PC-3 (cell line): Measurements from ENCODE around the gene SPRED2. TPM values are rescaled to one million over a fixed set of nuclear protein-coding genes. Genes with fewer than 3 reads are reported as not detected.
A peak's percentile ranks its signal among the peaks of the same experiment; 100 is the strongest.

Source experiments
- ATAC-seq: fragments of 200-7000 bp; cut with Tn5 transposase; 2 replicates; pipeline ENCODE4 v1.9.1; 2020; ENCODE audit warnings: mild to moderate bottlenecking, moderate library complexity
- BruUV-seq: library from RNA; stranded (reverse); fragments of 400-500 nt; replicated peaks from 2 replicates; lab custom pipeline; 2021; lab: Mats Ljungman, UMichigan
- CTCF ChIA-PET: fragments of 300-600 bp; sonication (Branson Sonifier 250); formaldehyde crosslinking; loops from one replicate; lab custom pipeline; 2022; ENCODE audit warnings: antibody characterized with exemption; lab: Charles Lee
- POLR2A ChIA-PET: fragments of 300-600 bp; sonication (Branson Sonifier 250); formaldehyde crosslinking; loops from one replicate; lab custom pipeline; 2022; ENCODE audit warnings: antibody characterized with exemption; ENCODE audit not compliant: unreplicated experiment; lab: Charles Lee
- DNase-seq: peaks from one replicate; pipeline ENCODE4 v3.0.0-alpha.2; 2015
- H2AFZ ChIP-seq: fragments of 300-600 bp; sonication (generic); 2 replicates; pipeline ENCODE4 v1.6.0; 2016; ENCODE audit warnings: antibody characterized with exemption, low read length
- H3F3A ChIP-seq: fragments of 300-600 bp; sonication (generic); one replicate; pipeline ENCODE4 v1.6.0; 2017; ENCODE audit warnings: antibody characterized with exemption, low read length, control low read depth, mild to moderate bottlenecking; ENCODE audit not compliant: unreplicated experiment
- H3K27ac ChIP-seq: fragments of 300-600 bp; sonication (generic); 2 replicates; pipeline ENCODE4 v1.5.1; 2016; ENCODE audit warnings: mild to moderate bottlenecking, low read length
- H3K27me3 ChIP-seq: fragments of 300-600 bp; sonication (generic); 2 replicates; pipeline ENCODE4 v1.6.1; 2016; ENCODE audit warnings: low read length, mixed read lengths
- H3K36me3 ChIP-seq: fragments of 300-600 bp; sonication (generic); 2 replicates; pipeline ENCODE4 v1.6.1; 2016; ENCODE audit warnings: low read depth, mixed run types, low read length, mixed read lengths
- H3K4me1 ChIP-seq: fragments of 300-600 bp; sonication (generic); 2 replicates; pipeline ENCODE4 v1.5.1; 2016; ENCODE audit warnings: low read length; ENCODE audit not compliant: insufficient read depth
- H3K4me2 ChIP-seq: fragments of 300-600 bp; sonication (generic); 2 replicates; pipeline ENCODE4 v1.6.0; 2016; ENCODE audit warnings: low read length
- H3K4me3 ChIP-seq: fragments of 300-600 bp; sonication (generic); 2 replicates; pipeline ENCODE4 v1.5.1; 2016; ENCODE audit warnings: mild to moderate bottlenecking, low read length, mixed read lengths
- H3K79me2 ChIP-seq: fragments of 300-600 bp; sonication (generic); 2 replicates; pipeline ENCODE4 v1.6.1; 2017; ENCODE audit warnings: low read length, mixed read lengths
- H3K9ac ChIP-seq: fragments of 300-600 bp; sonication (generic); 2 replicates; pipeline ENCODE4 v1.6.0; 2016; ENCODE audit warnings: mild to moderate bottlenecking, low read length
- H3K9me2 ChIP-seq: fragments of 300-600 bp; sonication (generic); replicated peaks from 2 replicates; pipeline ENCODE4 v1.6.1; 2016; ENCODE audit warnings: mixed run types, low read length, mixed read lengths
- H3K9me3 ChIP-seq: fragments of 300-600 bp; sonication (generic); 2 replicates; pipeline ENCODE4 v1.6.1; 2016; ENCODE audit warnings: low read length, mixed read lengths
- H4K20me1 ChIP-seq: fragments of 300-600 bp; sonication (generic); 2 replicates; pipeline ENCODE4 v1.6.1; 2016; ENCODE audit warnings: low read length, mixed read lengths
- CTCF ChIP-seq: fragments of 300-600 bp; sonication (generic); conservative IDR thresholded peaks from 2 replicates; pipeline ENCODE4 v1.5.1; 2017; ENCODE audit warnings: antibody characterized with exemption, low read depth, mild to moderate bottlenecking, low read length
- EZH2 ChIP-seq: fragments of 300-600 bp; sonication (generic); IDR thresholded peaks from one replicate; pipeline ENCODE4 v1.6.1; 2017; ENCODE audit warnings: antibody characterized with exemption, mild to moderate bottlenecking, low read length; ENCODE audit not compliant: unreplicated experiment
- EZH2phosphoT487 ChIP-seq: fragments of 300-600 bp; sonication (generic); IDR thresholded peaks from 2 replicates; pipeline ENCODE4 v1.6.1; 2018; ENCODE audit warnings: mild to moderate bottlenecking, antibody characterized with exemption, low read length, borderline replicate concordance
- intact Hi-C: fragments of 100-400 bp; cut with micrococcal nuclease; formaldehyde crosslinking; loops from 2 replicates; pipeline ENCODE4 v1.9.0; 2023
- total RNA-seq: library from RNA; depleted of rRNA; stranded (reverse); fragments of >200 nt; gene quantifications from 2 replicates; pipeline ENCODE4 v1.2.3, GENCODE V29; 2014

The SPRED2 gene
- total RNA-seq, 1 experiment from 2014 or later: 16.2 TPM

GRCh38 chr2:65429786-65430602, 2.4 kb downstream of the SPRED2 start:
- no peak for TF ChIP-seq EZH2phosphoT487
- TF ChIP-seq EZH2: no peak
- no peak for TF ChIP-seq CTCF
- Histone ChIP-seq H3F3A (no peaks in the 10 kb centered on the region), H4K20me1 (peaks cover 47% of the 10 kb centered on the region), H3K36me3 (peaks cover 8% of the 10 kb centered on the region; the same call in 1 of the 2 replicates), H3K27ac (peak overlapping the region; percentile 68), H3K9me2 (no peaks in the 10 kb centered on the region), H3K4me1 (peaks cover 15% of the 10 kb centered on the region), H3K27me3 (no peaks in the 10 kb centered on the region), H2AFZ (no peak overlapping the region), H3K9ac (peak overlapping the region; percentile 90), H3K4me3 (peak overlapping the region; percentile 99), H3K9me3 (no peaks in the 10 kb centered on the region), H3K4me2 (peak overlapping the region; percentile 97), H3K79me2 (peaks cover 82% of the 10 kb centered on the region)
- peak; percentile 45 for ATAC-seq
- ChIA-PET CTCF (interaction anchor here (0.6 to 0.7 kb wide), 2 partner anchors 33 to 129 kb away, joined by 7 to 12 read pairs; no protein-coding TSS in a partner anchor), POLR2A (interaction anchor here (0.6 to 0.9 kb wide), 5 partner anchors 33 to 328 kb away, joined by 3 to 11 read pairs (median 4); no protein-coding TSS in a partner anchor)
- TSS peak; percentile 75 for BruUV-seq
- intact Hi-C loops: loop anchor here (1.0 to 2.0 kb wide), 4 partner anchors 19 to 165 kb away; no protein-coding TSS in a partner anchor
- DNase-seq: peak; percentile 38

- POLR2A ChIA-PET: interaction anchor here (0.6 kb wide), 2 partner anchors 146 to 677 kb away, joined by 3 to 7 read pairs; no protein-coding TSS in a partner anchor
- Histone ChIP-seq H2AFZ (no peak overlapping the region), H3F3A (no peaks in the 10 kb centered on the region), H3K79me2 (peaks cover 98% of the 10 kb centered on the region), H4K20me1 (peaks cover 55% of the 10 kb centered on the region), H3K9me3 (no peaks in the 10 kb centered on the region), H3K9me2 (no peaks in the 10 kb centered on the region), H3K4me3 (no peak overlapping the region), H3K27ac (no peak overlapping the region), H3K4me2 (no peak overlapping the region), H3K36me3 (peaks cover 8% of the 10 kb centered on the region; the same call in 1 of the 2 replicates), H3K9ac (no peak overlapping the region), H3K27me3 (no peaks in the 10 kb centered on the region), H3K4me1 (peaks cover 20% of the 10 kb centered on the region)
- ATAC-seq (no peak), DNase-seq (no peak)
- TF ChIP-seq EZH2phosphoT487: no peak
- no peak for TF ChIP-seq CTCF
- no peak for TF ChIP-seq EZH2
- CTCF ChIA-PET: no interaction called here
- no TSS peak for BruUV-seq
- intact Hi-C loops: no loop called here
Observed at GRCh38 chr2:65427532-65427931, 4.9 kb downstream of the SPRED2 start.

- no peak for DNase-seq
- CTCF ChIA-PET: no interaction called here
- peaks cover 42% of the 10 kb centered on the region for H3K4me1 ChIP-seq
- TF ChIP-seq CTCF (no peak), EZH2 (no peak), EZH2phosphoT487 (no peak)
- ATAC-seq: no peak
- POLR2A ChIA-PET: no interaction called here
- H3K4me2 ChIP-seq: no peak overlapping the region
- peaks cover 67% of the 10 kb centered on the region for H4K20me1 ChIP-seq
- H3K27me3 ChIP-seq: no peaks in the 10 kb centered on the region
- no TSS peak for BruUV-seq
- peaks cover 11% of the 10 kb centered on the region for H3F3A ChIP-seq
- no peak overlapping the region for H3K27ac ChIP-seq
- H3K79me2 ChIP-seq: peaks cover 100% of the 10 kb centered on the region
- intact Hi-C loops: no loop called here
- H3K9ac ChIP-seq: no peak overlapping the region
- H3K36me3 ChIP-seq: peaks cover 8% of the 10 kb centered on the region; the same call in 1 of the 2 replicates
- no peak overlapping the region for H2AFZ ChIP-seq
- no peaks in the 10 kb centered on the region for H3K9me2 ChIP-seq
- no peaks in the 10 kb centered on the region for H3K9me3 ChIP-seq
- no peak overlapping the region for H3K4me3 ChIP-seq
Observed at GRCh38 chr2:65425276-65425675, 7.1 kb downstream of the SPRED2 start.
